ENCODE data around the gene CNDP1.

Gene CNDP1

GRCh38 chr18:74617486-74617885 lies 83.2 kb downstream of the CNDP1 start:
- Histone ChIP-seq H3K4me3 (ENCODE audit: control insufficient read depth in 1 of 7, extremely low read depth in 1 of 7, insufficient read depth in 4 of 7, low read depth in 2 of 7, low read length in 6 of 7) (no peak overlapping the region), H3K9me3 (ENCODE audit: control extremely low read depth in 1 of 5, control insufficient read depth in 4 of 5, insufficient read depth in 2 of 5, low read depth in 1 of 5, low read length in 4 of 5) (peaks cover 0 to 4% (median 0%) of the 10 kb centered on the region in 5 experiments), H3K27me3 (replicated peaks in 2 of 5; ENCODE audit: control insufficient read depth in 4 of 5, insufficient read depth in 5 of 5, low read length in 4 of 5) (no peaks in the 10 kb centered on the region), H3K4me1 (ENCODE audit: control extremely low read depth in 1 of 4, control insufficient read depth in 4 of 4, insufficient read depth in 4 of 4, low read length in 3 of 4) (peaks cover 0 to 11% (median 7%) of the 10 kb centered on the region in 4 experiments), H3K27ac (ENCODE audit: insufficient read depth in 1 of 2, low read depth in 1 of 2, low read length in 2 of 2, poor library complexity in 1 of 2, severe bottlenecking in 2 of 2) (no peak overlapping the region), H3K36me3 (ENCODE audit: control insufficient read depth in 4 of 4, insufficient read depth in 4 of 4, low read length in 3 of 4) (no peaks in the 10 kb centered on the region)
- WGBS (ENCODE audit: insufficient coverage): 100% methylated on average over 1 of the region's 2 CpGs
- DNase-seq: no peak
- CTCF ChIA-PET: no interaction called here
- POLR2A ChIA-PET: no interaction called here

DNA sequence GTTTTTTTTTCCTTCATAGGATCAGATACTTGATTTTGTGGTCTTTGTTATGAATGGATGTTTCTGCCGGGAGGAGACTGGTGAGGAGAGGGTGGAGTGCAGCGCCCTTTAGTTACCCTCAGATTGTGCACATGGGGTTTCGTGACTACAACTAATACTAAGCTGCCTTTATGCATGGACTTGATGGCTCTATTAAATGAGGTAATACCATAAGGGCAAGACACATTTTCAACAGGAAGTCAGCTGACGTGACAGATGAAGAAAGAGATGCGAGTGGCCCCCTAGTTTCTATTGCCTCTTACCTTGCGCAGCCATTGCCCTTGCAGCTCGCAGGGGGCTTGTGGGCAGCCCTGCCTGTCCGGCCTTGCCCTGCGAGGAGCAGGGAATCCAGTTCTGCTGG lies 87.8 kb downstream of the CNDP1 start:
- Histone ChIP-seq H3K36me3 (ENCODE audit: control insufficient read depth in 4 of 4, insufficient read depth in 4 of 4, low read length in 3 of 4) (no peaks in the 10 kb centered on the region), H3K27me3 (replicated peaks in 2 of 5; ENCODE audit: control insufficient read depth in 4 of 5, insufficient read depth in 5 of 5, low read length in 4 of 5) (no peaks in the 10 kb centered on the region), H3K4me3 (ENCODE audit: control insufficient read depth in 1 of 7, extremely low read depth in 1 of 7, insufficient read depth in 4 of 7, low read depth in 2 of 7, low read length in 6 of 7) (no peak overlapping the region), H3K9me3 (ENCODE audit: control extremely low read depth in 1 of 5, control insufficient read depth in 4 of 5, insufficient read depth in 2 of 5, low read depth in 1 of 5, low read length in 4 of 5) (no peaks in the 10 kb centered on the region), H3K4me1 (ENCODE audit: control extremely low read depth in 1 of 4, control insufficient read depth in 4 of 4, insufficient read depth in 4 of 4, low read length in 3 of 4) (peaks cover 0 to 15% (median 7%) of the 10 kb centered on the region in 4 experiments), H3K27ac (ENCODE audit: insufficient read depth in 1 of 2, low read depth in 1 of 2, low read length in 2 of 2, poor library complexity in 1 of 2, severe bottlenecking in 2 of 2) (no peak overlapping the region)
- DNase-seq: peak in 1 of 3 donors; percentile 12
- 83% methylated on average over 8 of the region's 9 CpGs for WGBS (ENCODE audit: insufficient coverage)
- ChIA-PET CTCF (interaction anchor here (1.6 kb wide), 1 partner anchor 23 kb away, joined by 4 read pairs; no protein-coding TSS in a partner anchor), POLR2A (no interaction called here)

DNA sequence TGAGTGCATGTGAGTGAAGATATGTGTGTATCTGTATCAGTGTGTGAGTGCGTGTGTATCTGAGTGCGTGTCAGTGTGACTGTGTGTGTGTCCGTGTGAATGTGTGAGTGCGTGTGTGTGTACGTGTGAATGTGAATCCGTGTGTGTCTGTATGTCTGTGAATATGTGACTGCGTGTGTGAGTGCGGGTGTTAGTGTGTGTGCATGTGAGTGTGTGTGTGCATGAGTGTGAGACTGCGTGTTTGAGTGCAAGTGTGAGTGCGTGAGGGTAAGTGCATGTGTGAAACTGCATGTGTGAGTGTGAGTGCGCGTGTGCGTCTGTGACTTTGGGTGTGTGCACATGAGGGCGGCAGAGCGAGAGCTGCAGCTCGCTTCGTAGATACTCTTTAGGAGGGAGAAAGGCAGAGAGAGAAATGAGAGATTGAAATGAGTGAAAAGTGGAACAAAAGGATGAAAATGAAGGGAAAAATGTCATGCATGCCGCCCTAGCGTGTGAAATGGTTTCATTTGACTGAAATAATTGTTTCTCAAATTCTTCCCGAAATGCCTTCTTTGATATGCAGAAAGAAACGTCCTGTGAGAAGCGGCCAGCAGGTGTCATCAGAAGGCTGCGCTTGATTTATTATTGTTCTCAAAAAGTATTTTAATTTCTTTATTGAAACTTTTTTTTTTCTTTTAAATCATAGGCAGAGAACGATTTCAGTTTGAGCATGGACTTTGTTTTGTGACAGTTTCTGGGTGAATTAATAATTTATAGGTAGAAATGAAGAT lies 88.9 kb downstream of the CNDP1 start:
- Histone ChIP-seq H3K4me3 (ENCODE audit: control insufficient read depth in 1 of 7, extremely low read depth in 1 of 7, insufficient read depth in 4 of 7, low read depth in 2 of 7, low read length in 6 of 7) (no peak overlapping the region), H3K4me1 (ENCODE audit: control extremely low read depth in 1 of 4, control insufficient read depth in 4 of 4, insufficient read depth in 4 of 4, low read length in 3 of 4) (peaks cover 0 to 15% (median 7%) of the 10 kb centered on the region in 4 experiments), H3K27ac (ENCODE audit: insufficient read depth in 1 of 2, low read depth in 1 of 2, low read length in 2 of 2, poor library complexity in 1 of 2, severe bottlenecking in 2 of 2) (no peak overlapping the region), H3K27me3 (replicated peaks in 2 of 5; ENCODE audit: control insufficient read depth in 4 of 5, insufficient read depth in 5 of 5, low read length in 4 of 5) (no peaks in the 10 kb centered on the region), H3K36me3 (ENCODE audit: control insufficient read depth in 4 of 4, insufficient read depth in 4 of 4, low read length in 3 of 4) (no peaks in the 10 kb centered on the region), H3K9me3 (ENCODE audit: control extremely low read depth in 1 of 5, control insufficient read depth in 4 of 5, insufficient read depth in 2 of 5, low read depth in 1 of 5, low read length in 4 of 5) (no peaks in the 10 kb centered on the region)
- 87% methylated on average over 20 of the region's 24 CpGs for WGBS (ENCODE audit: insufficient coverage)
- ChIA-PET CTCF (interaction anchor here (0.7 to 1.9 kb wide), 8 partner anchors 10 to 860 kb away, joined by 3 to 6 read pairs (median 3); no protein-coding TSS in a partner anchor), POLR2A (no interaction called here)
- peak; percentile 34 to 58 (median 56) for DNase-seq

- CTCF ChIA-PET: interaction anchor here (1.0 to 1.9 kb wide), 4 partner anchors 9 to 22 kb away, joined by 3 to 6 read pairs (median 3); no protein-coding TSS in a partner anchor
- POLR2A ChIA-PET: no interaction called here
- H3K27ac ChIP-seq (ENCODE audit: insufficient read depth in 1 of 2, low read depth in 1 of 2, low read length in 2 of 2, poor library complexity in 1 of 2, severe bottlenecking in 2 of 2): no peak overlapping the region
These were observed 90.2 kb downstream of the CNDP1 start for GRCh38 chr18:74624466-74624865.

DNA sequence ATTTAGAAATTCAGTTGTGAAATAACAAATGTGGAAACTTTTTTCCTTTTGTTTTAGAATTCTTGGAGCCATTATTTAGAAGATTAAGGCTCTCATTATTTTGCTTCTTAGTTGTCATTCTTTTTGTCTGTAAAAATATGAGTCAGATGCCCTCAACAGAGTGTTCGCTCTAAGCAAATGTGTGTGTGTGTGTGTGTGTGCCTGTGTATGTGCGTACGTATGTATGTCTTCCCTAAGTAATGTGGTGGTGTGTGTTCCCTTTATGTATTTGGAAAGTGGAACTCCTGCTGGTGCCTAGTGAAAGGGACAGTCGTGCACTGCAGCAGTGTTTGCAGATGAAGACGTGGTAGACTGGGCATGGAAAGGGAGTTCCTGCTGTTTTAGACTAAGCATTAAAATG lies 90.9 kb downstream of the CNDP1 start:
- H3K27me3 ChIP-seq (replicated peaks in 2 of 5; ENCODE audit: control insufficient read depth in 4 of 5, insufficient read depth in 5 of 5, low read length in 4 of 5): no peaks in the 10 kb centered on the region
- DNase-seq: peak in 1 of 3 donors; percentile 15
- ChIA-PET POLR2A (no interaction called here), CTCF (no interaction called here)
- no peaks in the 10 kb centered on the region for H3K36me3 ChIP-seq (ENCODE audit: control insufficient read depth in 4 of 4, insufficient read depth in 4 of 4, low read length in 3 of 4)
- WGBS (ENCODE audit: insufficient coverage): 75% methylated on average over 2 of the region's 5 CpGs
- no peaks in the 10 kb centered on the region for H3K9me3 ChIP-seq (ENCODE audit: control extremely low read depth in 1 of 5, control insufficient read depth in 4 of 5, insufficient read depth in 2 of 5, low read depth in 1 of 5, low read length in 4 of 5)
- H3K27ac ChIP-seq (ENCODE audit: insufficient read depth in 1 of 2, low read depth in 1 of 2, low read length in 2 of 2, poor library complexity in 1 of 2, severe bottlenecking in 2 of 2): no peak overlapping the region
- H3K4me1 ChIP-seq (ENCODE audit: control extremely low read depth in 1 of 4, control insufficient read depth in 4 of 4, insufficient read depth in 4 of 4, low read length in 3 of 4): peaks cover 0 to 15% (median 7%) of the 10 kb centered on the region in 4 experiments
- no peak overlapping the region for H3K4me3 ChIP-seq (ENCODE audit: control insufficient read depth in 1 of 7, extremely low read depth in 1 of 7, insufficient read depth in 4 of 7, low read depth in 2 of 7, low read length in 6 of 7)

More at GRCh38 chr18:74624466-74624865, 90.2 kb downstream of the CNDP1 start:
- H3K4me3 ChIP-seq (ENCODE audit: control insufficient read depth in 1 of 7, extremely low read depth in 1 of 7, insufficient read depth in 4 of 7, low read depth in 2 of 7, low read length in 6 of 7): no peak overlapping the region
- no peak for DNase-seq
- no peaks in the 10 kb centered on the region for H3K36me3 ChIP-seq (ENCODE audit: control insufficient read depth in 4 of 4, insufficient read depth in 4 of 4, low read length in 3 of 4)
- WGBS (ENCODE audit: insufficient coverage): 97% methylated on average over 6 of the region's 8 CpGs
- H3K27me3 ChIP-seq (replicated peaks in 2 of 5; ENCODE audit: control insufficient read depth in 4 of 5, insufficient read depth in 5 of 5, low read length in 4 of 5): no peaks in the 10 kb centered on the region
- no peaks in the 10 kb centered on the region for H3K9me3 ChIP-seq (ENCODE audit: control extremely low read depth in 1 of 5, control insufficient read depth in 4 of 5, insufficient read depth in 2 of 5, low read depth in 1 of 5, low read length in 4 of 5)
- H3K4me1 ChIP-seq (ENCODE audit: control extremely low read depth in 1 of 4, control insufficient read depth in 4 of 4, insufficient read depth in 4 of 4, low read length in 3 of 4): peaks cover 0 to 15% (median 7%) of the 10 kb centered on the region in 4 experiments

- Histone ChIP-seq H3K4me3 (ENCODE audit: control insufficient read depth in 1 of 7, extremely low read depth in 1 of 7, insufficient read depth in 4 of 7, low read depth in 2 of 7, low read length in 6 of 7) (no peak overlapping the region), H3K27ac (ENCODE audit: insufficient read depth in 1 of 2, low read depth in 1 of 2, low read length in 2 of 2, poor library complexity in 1 of 2, severe bottlenecking in 2 of 2) (no peak overlapping the region), H3K4me1 (ENCODE audit: control extremely low read depth in 1 of 4, control insufficient read depth in 4 of 4, insufficient read depth in 4 of 4, low read length in 3 of 4) (peaks cover 5 to 19% (median 13%) of the 10 kb centered on the region in 4 experiments), H3K9me3 (ENCODE audit: control extremely low read depth in 1 of 5, control insufficient read depth in 4 of 5, insufficient read depth in 2 of 5, low read depth in 1 of 5, low read length in 4 of 5) (no peaks in the 10 kb centered on the region), H3K36me3 (ENCODE audit: control insufficient read depth in 4 of 4, insufficient read depth in 4 of 4, low read length in 3 of 4) (no peaks in the 10 kb centered on the region), H3K27me3 (replicated peaks in 2 of 5; ENCODE audit: control insufficient read depth in 4 of 5, insufficient read depth in 5 of 5, low read length in 4 of 5) (no peaks in the 10 kb centered on the region)
- WGBS (ENCODE audit: insufficient coverage): 82% methylated on average over 4 of the region's 9 CpGs
- DNase-seq: no peak
- POLR2A ChIA-PET: no interaction called here
- CTCF ChIA-PET: interaction anchor here (2.5 kb wide), 1 partner anchor 11 kb away, joined by 6 read pairs; no protein-coding TSS in a partner anchor
These were observed 92.0 kb downstream of the CNDP1 start for GRCh38 chr18:74626049-74626874.

- WGBS (ENCODE audit: insufficient coverage): 97% methylated on average over 4 of the region's 6 CpGs
- no peak for DNase-seq
- ChIA-PET POLR2A (no interaction called here), CTCF (no interaction called here)
- H3K36me3 ChIP-seq (ENCODE audit: control insufficient read depth in 4 of 4, insufficient read depth in 4 of 4, low read length in 3 of 4): peaks cover 0 to 10% (median 3%) of the 10 kb centered on the region in 4 experiments
- H3K4me3 ChIP-seq (ENCODE audit: control insufficient read depth in 1 of 7, extremely low read depth in 1 of 7, insufficient read depth in 4 of 7, low read depth in 2 of 7, low read length in 6 of 7): no peak overlapping the region
- no peaks in the 10 kb centered on the region for H3K27me3 ChIP-seq (replicated peaks in 2 of 5; ENCODE audit: control insufficient read depth in 4 of 5, insufficient read depth in 5 of 5, low read length in 4 of 5)
- H3K9me3 ChIP-seq (ENCODE audit: control extremely low read depth in 1 of 5, control insufficient read depth in 4 of 5, insufficient read depth in 2 of 5, low read depth in 1 of 5, low read length in 4 of 5): no peaks in the 10 kb centered on the region
- H3K4me1 ChIP-seq (ENCODE audit: control extremely low read depth in 1 of 4, control insufficient read depth in 4 of 4, insufficient read depth in 4 of 4, low read length in 3 of 4): peaks cover 16 to 30% (median 24%) of the 10 kb centered on the region in 4 experiments
- H3K27ac ChIP-seq (ENCODE audit: insufficient read depth in 1 of 2, low read depth in 1 of 2, low read length in 2 of 2, poor library complexity in 1 of 2, severe bottlenecking in 2 of 2): no peak overlapping the region
These were observed 96.5 kb downstream of the CNDP1 start for GRCh38 chr18:74630804-74631203.
